HG02610 (cell line): Measurements from ENCODE around the gene OR5M8.

Source experiments
- ATAC-seq: cut with Tn5 transposase; IDR thresholded peaks from one replicate; pipeline ENCODE4 v1.9.1; 2021; ENCODE audit warnings: mild to moderate bottlenecking, moderate library complexity; ENCODE audit not compliant: unreplicated experiment

Gene OR5M8

GRCh38 chr11:56491270-56491669, at the start of gene OR5M8:
Gene OR5M8 (minus strand): TSS chr11:56491370. CDS start chr11:56491370, 0 bp downstream.
- ATAC-seq: no peak

GRCh38 chr11:56533054-56533740, 42.0 kb upstream of the OR5M8 start:
- ATAC-seq: no peak

- ATAC-seq: no peak
Measured at GRCh38 chr11:56531856-56532255, 40.7 kb upstream of the OR5M8 start.

GRCh38 chr11:56522008-56522407, 30.8 kb upstream of the OR5M8 start:
- ATAC-seq: no peak

GRCh38 chr11:56513280-56513679, 22.1 kb upstream of the OR5M8 start:
- no peak for ATAC-seq

- ATAC-seq: no peak
Measured at GRCh38 chr11:56509439-56509838, 18.3 kb upstream of the OR5M8 start.

- ATAC-seq: no peak
Measured at GRCh38 chr11:56497010-56497409, 5.8 kb upstream of the OR5M8 start.

GRCh38 chr11:56495117-56495516, 3.9 kb upstream of the OR5M8 start:
- ATAC-seq: no peak

- ATAC-seq: no peak
Measured at GRCh38 chr11:56486801-56487200, 4.4 kb downstream of the OR5M8 start.

GRCh38 chr11:56474729-56475235, 16.4 kb downstream of the OR5M8 start:
- no peak for ATAC-seq

- no peak for ATAC-seq
Measured at GRCh38 chr11:56473252-56473651, 17.9 kb downstream of the OR5M8 start, which contains the start of gene OR5M3. Gene OR5M3 (minus strand): TSS chr11:56473352. CDS start chr11:56470497, 2,855 bp downstream.

- ATAC-seq: no peak
Measured at GRCh38 chr11:56457076-56457475, 34.1 kb downstream of the OR5M8 start.

GRCh38 chr11:56453521-56453920, 37.6 kb downstream of the OR5M8 start:
- no peak for ATAC-seq
